Tibial artery (tissue), 4 donors: Measurements from ENCODE around the gene LCLAT1.

Source experiments
- DNase-seq, 2 donors: peaks; one replicate each; pipeline ENCODE4 v3.0.0-alpha.2; 2019
- H3K27ac ChIP-seq, 2 donors: fragments of 200-600 bp; sonication (generic) in 1 of 2; 1 replicate in 1 of 2; 2 replicates in 1 of 2; pipeline ENCODE4 v1.5.1; 2018 to 2019; ENCODE audit warnings: mild to moderate bottlenecking in 1 of 2
- H3K27me3 ChIP-seq, 2 donors: fragments of 200-600 bp; sonication (generic) in 1 of 2; one replicate each; pipeline versions ENCODE4 v1.5.1 to v1.6.0; 2016 to 2019
- H3K36me3 ChIP-seq, 3 donors: fragments of 200-600 bp; sonication (generic) in 2 of 3; one replicate each; pipeline ENCODE4 v1.5.1; 2016 to 2019; ENCODE audit warnings: mild to moderate bottlenecking in 2 of 3
- H3K4me1 ChIP-seq, 4 donors: fragments of 200-600 bp; sonication (generic) in 2 of 4; 1 replicate in 3 of 4; 2 replicates in 1 of 4; pipeline ENCODE4 v1.5.1; 2016 to 2019
- H3K4me3 ChIP-seq, 2 donors: fragments of 200-600 bp; sonication (generic) in 1 of 2; 1 replicate in 1 of 2; 2 replicates in 1 of 2; pipeline ENCODE4 v1.5.1; 2018 to 2019; ENCODE audit warnings: mild to moderate bottlenecking in 2 of 2
- H3K9me3 ChIP-seq, 3 donors: fragments of 200-600 bp; sonication (generic) in 1 of 3; one replicate each; pipeline ENCODE4 v1.5.1; 2016 to 2019
- CTCF ChIP-seq, 2 experiments: fragments of 200-600 bp in 1 of 2; fragments of 450-650 bp in 1 of 2; IDR thresholded peaks; one replicate each; pipeline ENCODE4 v1.5.1; 2017 to 2019; ENCODE audit warnings: antibody characterized with exemption in 2 of 2, mild to moderate bottlenecking in 1 of 2, moderate library complexity in 1 of 2
- intact Hi-C: fragments of 100-400 bp; cut with DNase I; formaldehyde crosslinking; loops from one replicate; pipeline ENCODE4 v1.15.0; 2023; ENCODE audit warnings: low total_unique reads

LCLAT1 gene

GRCh38 chr2:30448866-30449265 lies 1.8 kb downstream of the LCLAT1 start:
- intact Hi-C loops, result no loop called here
- H3K36me3 ChIP-seq, result no peaks in the 10 kb centered on the region
- TF ChIP-seq CTCF (IDR thresholded peaks at IDR 0.05), result no peak
- peaks cover 0 to 22% (median 8%) of the 10 kb centered on the region in 4 donors for H3K4me1 ChIP-seq
- no peak for DNase-seq
- H3K27ac ChIP-seq, result peak overlapping the region in 1 of 2 donors; percentile 79
- H3K27me3 ChIP-seq, result no peaks in the 10 kb centered on the region
- H3K4me3 ChIP-seq, result peak overlapping the region; percentile 86 to 98
- no peaks in the 10 kb centered on the region for H3K9me3 ChIP-seq

DNA sequence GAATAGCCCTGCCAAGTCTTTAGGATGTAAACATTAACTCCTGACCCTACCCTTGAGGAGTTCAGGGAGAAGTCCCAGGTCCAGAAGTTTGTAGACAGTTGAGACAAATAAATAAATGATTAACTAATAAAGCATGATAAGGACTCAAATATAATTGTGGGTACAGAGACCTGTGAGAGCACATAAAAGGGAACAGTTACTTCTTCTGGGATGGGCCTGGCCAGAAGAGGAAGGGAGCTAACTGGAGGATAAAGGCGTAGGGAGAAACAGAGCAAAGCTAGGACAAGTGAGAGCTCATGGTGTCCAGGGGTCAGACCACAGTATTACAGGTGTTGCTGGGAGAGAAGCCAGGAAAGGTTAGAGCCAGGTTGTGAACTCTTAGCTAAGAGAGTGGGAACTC lies 3.0 kb downstream of the LCLAT1 start:
- no peaks in the 10 kb centered on the region for H3K36me3 ChIP-seq
- no peak overlapping the region for H3K27ac ChIP-seq
- no peaks in the 10 kb centered on the region for H3K9me3 ChIP-seq
- no peak overlapping the region for H3K4me3 ChIP-seq
- no peaks in the 10 kb centered on the region for H3K27me3 ChIP-seq
- no peak for TF ChIP-seq CTCF (IDR thresholded peaks at IDR 0.05)
- intact Hi-C loops, result no loop called here
- no peak for DNase-seq
- H3K4me1 ChIP-seq, result peaks cover 0 to 22% (median 8%) of the 10 kb centered on the region in 4 donors

- intact Hi-C loops, result no loop called here
- no peak for DNase-seq
- Histone ChIP-seq H3K9me3 (no peaks in the 10 kb centered on the region), H3K27ac (no peak overlapping the region), H3K4me1 (peaks cover 0 to 9% (median 5%) of the 10 kb centered on the region in 4 donors), H3K36me3 (no peaks in the 10 kb centered on the region), H3K4me3 (no peak overlapping the region), H3K27me3 (no peaks in the 10 kb centered on the region)
- TF ChIP-seq CTCF (IDR thresholded peaks at IDR 0.05), result no peak
These were observed 6.5 kb downstream of the LCLAT1 start for GRCh38 chr2:30453498-30453897.

- Histone ChIP-seq H3K9me3 (no peaks in the 10 kb centered on the region), H3K27me3 (no peaks in the 10 kb centered on the region), H3K4me1 (peaks cover 0 to 8% (median 0%) of the 10 kb centered on the region in 4 donors), H3K36me3 (no peaks in the 10 kb centered on the region), H3K4me3 (no peak overlapping the region), H3K27ac (no peak overlapping the region)
- intact Hi-C loops, result no loop called here
- no peak for TF ChIP-seq CTCF (IDR thresholded peaks at IDR 0.05)
- no peak for DNase-seq
These were observed 7.5 kb downstream of the LCLAT1 start for GRCh38 chr2:30454571-30454970.

GRCh38 chr2:30455114-30455738 lies 8.2 kb downstream of the LCLAT1 start:
- H3K36me3 ChIP-seq, result no peaks in the 10 kb centered on the region
- peaks cover 0 to 10% (median 0%) of the 10 kb centered on the region in 4 donors for H3K4me1 ChIP-seq
- peak overlapping the region in 1 of 2 donors; percentile 34 for H3K27ac ChIP-seq
- no peaks in the 10 kb centered on the region for H3K27me3 ChIP-seq
- DNase-seq, result no peak
- no peaks in the 10 kb centered on the region for H3K9me3 ChIP-seq
- H3K4me3 ChIP-seq, result no peak overlapping the region
- TF ChIP-seq CTCF (IDR thresholded peaks at IDR 0.05), result no peak
- intact Hi-C loops, result no loop called here

- peaks cover 0 to 10% (median 0%) of the 10 kb centered on the region in 4 donors for H3K4me1 ChIP-seq
- intact Hi-C loops, result no loop called here
- no peak overlapping the region for H3K27ac ChIP-seq
These were observed 9.1 kb downstream of the LCLAT1 start for GRCh38 chr2:30456106-30456505.

More at GRCh38 chr2:30456106-30456505, 9.1 kb downstream of the LCLAT1 start:
- DNase-seq, result no peak
- TF ChIP-seq CTCF (IDR thresholded peaks at IDR 0.05), result no peak
- no peaks in the 10 kb centered on the region for H3K27me3 ChIP-seq
- no peak overlapping the region for H3K4me3 ChIP-seq
- H3K36me3 ChIP-seq, result no peaks in the 10 kb centered on the region
- H3K9me3 ChIP-seq, result no peaks in the 10 kb centered on the region
